GM23338 (cell line): ENCODE data around the gene TTPAL. TPM values are rescaled to one million over a fixed set of nuclear protein-coding genes. Genes with fewer than 3 reads are reported as not detected.
A peak's percentile ranks its signal among the peaks of the same experiment; 100 is the strongest.

Experiments used
- ATAC-seq: fragments of 200-7000 bp; cut with Tn5 transposase; 3 replicates; pipeline ENCODE4 v1.9.1; 2020
- DNase-seq: peaks from one replicate; pipeline ENCODE4 v3.0.0-alpha.2; 2015; ENCODE audit warnings: low spot score
- H2AFZ ChIP-seq: fragments of 200-600 bp; sonication (generic); 2 replicates; pipeline ENCODE4 v1.8.0; 2016; ENCODE audit warnings: antibody characterized with exemption, mild to moderate bottlenecking, moderate library complexity
- H3F3A ChIP-seq: fragments of 200-600 bp; sonication (generic); replicated peaks from 2 replicates; pipeline ENCODE4 v1.8.0; 2017; ENCODE audit warnings: antibody characterized with exemption, mixed run types, low read depth
- H3K27ac ChIP-seq: fragments of 200-600 bp; sonication (generic); 2 replicates; pipeline ENCODE4 v1.6.1; 2016; ENCODE audit warnings: low read depth
- H3K27me3 ChIP-seq: fragments of 200-600 bp; sonication (generic); 2 replicates; pipeline ENCODE4 v1.8.0; 2016; ENCODE audit warnings: mild to moderate bottlenecking, mixed run types, moderate library complexity; ENCODE audit not compliant: insufficient read depth
- H3K36me3 ChIP-seq: fragments of 200-600 bp; sonication (generic); 2 replicates; pipeline ENCODE4 v1.8.0; 2016; ENCODE audit warnings: mild to moderate bottlenecking; ENCODE audit not compliant: insufficient read depth
- H3K4me1 ChIP-seq: fragments of 200-600 bp; sonication (generic); 2 replicates; pipeline ENCODE4 v1.8.0; 2016; ENCODE audit warnings: mild to moderate bottlenecking, moderate library complexity; ENCODE audit not compliant: insufficient read depth
- H3K4me2 ChIP-seq: fragments of 200-600 bp; sonication (generic); 2 replicates; pipeline ENCODE4 v1.7.1; 2017; ENCODE audit warnings: mixed run types
- H3K4me3 ChIP-seq: fragments of 200-600 bp; sonication (generic); 2 replicates; pipeline ENCODE4 v1.6.1; 2016; ENCODE audit warnings: mixed run types
- H3K79me2 ChIP-seq: fragments of 200-600 bp; sonication (generic); replicated peaks from 2 replicates; pipeline ENCODE4 v1.8.0; 2017; ENCODE audit warnings: mild to moderate bottlenecking; ENCODE audit not compliant: insufficient read depth
- H3K9me2 ChIP-seq: fragments of 200-600 bp; sonication (generic); 2 replicates; pipeline ENCODE4 v1.8.0; 2017; ENCODE audit not compliant: insufficient read depth
- H4K20me1 ChIP-seq: fragments of 200-600 bp; sonication (generic); replicated peaks from 2 replicates; pipeline ENCODE4 v1.8.0; 2017; ENCODE audit warnings: mild to moderate bottlenecking; ENCODE audit not compliant: insufficient read depth
- H3K27ac Mint-ChIP-seq: 2 replicates; pipeline ENCODE4 v1.8.0; 2020; ENCODE audit warnings: inconsistent platforms, mild to moderate bottlenecking, moderate library complexity, mixed read lengths
- H3K27me3 Mint-ChIP-seq: 3 replicates; pipeline ENCODE4 v1.8.0; 2022; ENCODE audit warnings: low read depth, mild to moderate bottlenecking, moderate library complexity, mixed read lengths, inconsistent platforms; ENCODE audit not compliant: insufficient read depth, poor library complexity
- H3K36me3 Mint-ChIP-seq: 3 replicates; pipeline ENCODE4 v1.8.0; 2021; ENCODE audit warnings: low read depth, mild to moderate bottlenecking, inconsistent platforms, moderate library complexity, mixed read lengths
- H3K4me1 Mint-ChIP-seq: 3 replicates; pipeline ENCODE4 v1.8.0; 2020; ENCODE audit warnings: mild to moderate bottlenecking, inconsistent platforms, mixed read lengths
- H3K4me3 Mint-ChIP-seq: 3 replicates; pipeline ENCODE4 v1.8.0; 2021; ENCODE audit warnings: moderate library complexity, mild to moderate bottlenecking, inconsistent platforms, mixed read lengths
- H3K9me3 Mint-ChIP-seq: 3 replicates; pipeline ENCODE4 v1.8.0; 2020; ENCODE audit warnings: moderate library complexity, mild to moderate bottlenecking, inconsistent platforms, mixed read lengths
- CREB1 ChIP-seq: fragments of 250-450 bp; sonication (Bioruptor Pico); IDR thresholded peaks from 2 replicates; pipeline ENCODE4 v1.5.0; 2020; ENCODE audit warnings: low read depth, mild to moderate bottlenecking, moderate library complexity
- CTCF ChIP-seq, 2 experiments: fragments of 200-600 bp in 1 of 2; sonication (generic) in 1 of 2; conservative IDR thresholded peaks; 2 replicates each; pipeline versions ENCODE4 v1.5.1 to v1.6.1; 2016 to 2017; ENCODE audit warnings: antibody characterized with exemption in 2 of 2, low read depth in 2 of 2, mild to moderate bottlenecking in 2 of 2, moderate library complexity in 1 of 2
- ETS1 ChIP-seq: IDR thresholded peaks from 2 replicates; pipeline ENCODE4 v1.6.1; 2016; ENCODE audit warnings: antibody characterized with exemption
- EZH2 ChIP-seq: fragments of 200-600 bp; sonication (generic); IDR thresholded peaks from one replicate; pipeline ENCODE4 v1.8.0; 2017; ENCODE audit warnings: antibody characterized with exemption, mild to moderate bottlenecking, low read depth; ENCODE audit not compliant: unreplicated experiment
- EZH2phosphoT487 ChIP-seq: fragments of 200-600 bp; sonication (generic); IDR thresholded peaks from one replicate; pipeline ENCODE4 v1.8.1; 2018; ENCODE audit warnings: antibody characterized with exemption; ENCODE audit not compliant: unreplicated experiment
- JUNB ChIP-seq: IDR thresholded peaks from one replicate; pipeline ENCODE4 v1.6.1; 2016; ENCODE audit warnings: antibody characterized with exemption; ENCODE audit not compliant: unreplicated experiment
- NANOG ChIP-seq: IDR thresholded peaks from 2 replicates; pipeline ENCODE4 v1.6.1; 2016; ENCODE audit warnings: antibody characterized with exemption, borderline replicate concordance
- POLR2AphosphoS5 ChIP-seq: IDR thresholded peaks from 2 replicates; pipeline ENCODE4 v1.6.1; 2016; ENCODE audit warnings: antibody characterized with exemption, low read depth
- STAT1 ChIP-seq: IDR thresholded peaks from one replicate; pipeline ENCODE4 v1.6.1; 2016; ENCODE audit warnings: antibody characterized with exemption; ENCODE audit not compliant: unreplicated experiment
- ZNF114 ChIP-seq: fragments of 250-450 bp; sonication (Bioruptor Pico); IDR thresholded peaks from 2 replicates; pipeline ENCODE4 v1.5.0; 2020; ENCODE audit warnings: mild to moderate bottlenecking, moderate library complexity
- ZNF331 ChIP-seq: fragments of 250-450 bp; sonication (Bioruptor Pico); IDR thresholded peaks from 2 replicates; pipeline ENCODE4 v1.5.0; 2020; ENCODE audit warnings: low read depth, mild to moderate bottlenecking, moderate library complexity
- polyA plus RNA-seq: library from polyadenylated mRNA; unstranded; fragments of >200 nt; fragmentation: Nextera tagmentation; extraction: Ambion mirVana; gene quantifications from 2 replicates; pipeline ENCODE4 v1.2.1, GENCODE V29; 2016
- total RNA-seq: library from RNA; depleted of rRNA; stranded (reverse); fragments of >200 nt; shearing (Covaris generic); gene quantifications from 2 replicates; pipeline ENCODE4 v1.2.3, GENCODE V29; 2014
- TF ChIP-seq, protein P1 (sequence below): IDR thresholded peaks from one replicate; pipeline ENCODE4 v1.6.1; 2018; ENCODE audit warnings: antibody characterized with exemption; ENCODE audit not compliant: unreplicated experiment
- TF ChIP-seq, protein P2 (sequence below): fragments of 250-450 bp; sonication (Bioruptor Pico); IDR thresholded peaks from 2 replicates; pipeline ENCODE4 v1.5.0; 2020; ENCODE audit warnings: mild to moderate bottlenecking, moderate library complexity

The TTPAL gene
- total and polyA plus RNA-seq, 2 experiments from 2014 or later, result 3.7 to 10.2 TPM

- no peak for TF ChIP-seq ZNF114 (CRISPR knock-in tag)
Measured at GRCh38 chr20:44494681-44495080, 19.0 kb downstream of the TTPAL start (continued).

- peaks cover 17% of the 10 kb centered on the region for H3K36me3 ChIP-seq
- H3F3A ChIP-seq, result no peaks in the 10 kb centered on the region
- peak overlapping the region; percentile 73; the same call in 1 of the 2 replicates for H3K27ac Mint-ChIP-seq
- H3K4me3 Mint-ChIP-seq, result no peak overlapping the region
- no peak overlapping the region for H2AFZ ChIP-seq
- H3K4me1 ChIP-seq, result no peaks in the 10 kb centered on the region
- H3K4me1 Mint-ChIP-seq, result no peaks in the 10 kb centered on the region
- peaks cover 27% of the 10 kb centered on the region for H3K36me3 Mint-ChIP-seq
- H3K27me3 Mint-ChIP-seq, result no peaks in the 10 kb centered on the region
- TF ChIP-seq CTCF (conservative IDR thresholded peaks at IDR 0.05; ENCODE audit: low read depth in 2 of 2) (no peak), EZH2phosphoT487 (no peak), STAT1 (no peak), ETS1 (no peak), EZH2 (no peak), POLR2AphosphoS5 (no peak), NANOG (no peak), ZNF331 (no peak), ZNF114 (CRISPR knock-in tag) (no peak), CREB1 (CRISPR knock-in tag) (no peak), JUNB (no peak)
- TF ChIP-seq, protein P1, sequence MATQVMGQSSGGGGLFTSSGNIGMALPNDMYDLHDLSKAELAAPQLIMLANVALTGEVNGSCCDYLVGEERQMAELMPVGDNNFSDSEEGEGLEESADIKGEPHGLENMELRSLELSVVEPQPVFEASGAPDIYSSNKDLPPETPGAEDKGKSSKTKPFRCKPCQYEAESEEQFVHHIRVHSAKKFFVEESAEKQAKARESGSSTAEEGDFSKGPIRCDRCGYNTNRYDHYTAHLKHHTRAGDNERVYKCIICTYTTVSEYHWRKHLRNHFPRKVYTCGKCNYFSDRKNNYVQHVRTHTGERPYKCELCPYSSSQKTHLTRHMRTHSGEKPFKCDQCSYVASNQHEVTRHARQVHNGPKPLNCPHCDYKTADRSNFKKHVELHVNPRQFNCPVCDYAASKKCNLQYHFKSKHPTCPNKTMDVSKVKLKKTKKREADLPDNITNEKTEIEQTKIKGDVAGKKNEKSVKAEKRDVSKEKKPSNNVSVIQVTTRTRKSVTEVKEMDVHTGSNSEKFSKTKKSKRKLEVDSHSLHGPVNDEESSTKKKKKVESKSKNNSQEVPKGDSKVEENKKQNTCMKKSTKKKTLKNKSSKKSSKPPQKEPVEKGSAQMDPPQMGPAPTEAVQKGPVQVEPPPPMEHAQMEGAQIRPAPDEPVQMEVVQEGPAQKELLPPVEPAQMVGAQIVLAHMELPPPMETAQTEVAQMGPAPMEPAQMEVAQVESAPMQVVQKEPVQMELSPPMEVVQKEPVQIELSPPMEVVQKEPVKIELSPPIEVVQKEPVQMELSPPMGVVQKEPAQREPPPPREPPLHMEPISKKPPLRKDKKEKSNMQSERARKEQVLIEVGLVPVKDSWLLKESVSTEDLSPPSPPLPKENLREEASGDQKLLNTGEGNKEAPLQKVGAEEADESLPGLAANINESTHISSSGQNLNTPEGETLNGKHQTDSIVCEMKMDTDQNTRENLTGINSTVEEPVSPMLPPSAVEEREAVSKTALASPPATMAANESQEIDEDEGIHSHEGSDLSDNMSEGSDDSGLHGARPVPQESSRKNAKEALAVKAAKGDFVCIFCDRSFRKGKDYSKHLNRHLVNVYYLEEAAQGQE, result no peak
- TF ChIP-seq, protein P2, sequence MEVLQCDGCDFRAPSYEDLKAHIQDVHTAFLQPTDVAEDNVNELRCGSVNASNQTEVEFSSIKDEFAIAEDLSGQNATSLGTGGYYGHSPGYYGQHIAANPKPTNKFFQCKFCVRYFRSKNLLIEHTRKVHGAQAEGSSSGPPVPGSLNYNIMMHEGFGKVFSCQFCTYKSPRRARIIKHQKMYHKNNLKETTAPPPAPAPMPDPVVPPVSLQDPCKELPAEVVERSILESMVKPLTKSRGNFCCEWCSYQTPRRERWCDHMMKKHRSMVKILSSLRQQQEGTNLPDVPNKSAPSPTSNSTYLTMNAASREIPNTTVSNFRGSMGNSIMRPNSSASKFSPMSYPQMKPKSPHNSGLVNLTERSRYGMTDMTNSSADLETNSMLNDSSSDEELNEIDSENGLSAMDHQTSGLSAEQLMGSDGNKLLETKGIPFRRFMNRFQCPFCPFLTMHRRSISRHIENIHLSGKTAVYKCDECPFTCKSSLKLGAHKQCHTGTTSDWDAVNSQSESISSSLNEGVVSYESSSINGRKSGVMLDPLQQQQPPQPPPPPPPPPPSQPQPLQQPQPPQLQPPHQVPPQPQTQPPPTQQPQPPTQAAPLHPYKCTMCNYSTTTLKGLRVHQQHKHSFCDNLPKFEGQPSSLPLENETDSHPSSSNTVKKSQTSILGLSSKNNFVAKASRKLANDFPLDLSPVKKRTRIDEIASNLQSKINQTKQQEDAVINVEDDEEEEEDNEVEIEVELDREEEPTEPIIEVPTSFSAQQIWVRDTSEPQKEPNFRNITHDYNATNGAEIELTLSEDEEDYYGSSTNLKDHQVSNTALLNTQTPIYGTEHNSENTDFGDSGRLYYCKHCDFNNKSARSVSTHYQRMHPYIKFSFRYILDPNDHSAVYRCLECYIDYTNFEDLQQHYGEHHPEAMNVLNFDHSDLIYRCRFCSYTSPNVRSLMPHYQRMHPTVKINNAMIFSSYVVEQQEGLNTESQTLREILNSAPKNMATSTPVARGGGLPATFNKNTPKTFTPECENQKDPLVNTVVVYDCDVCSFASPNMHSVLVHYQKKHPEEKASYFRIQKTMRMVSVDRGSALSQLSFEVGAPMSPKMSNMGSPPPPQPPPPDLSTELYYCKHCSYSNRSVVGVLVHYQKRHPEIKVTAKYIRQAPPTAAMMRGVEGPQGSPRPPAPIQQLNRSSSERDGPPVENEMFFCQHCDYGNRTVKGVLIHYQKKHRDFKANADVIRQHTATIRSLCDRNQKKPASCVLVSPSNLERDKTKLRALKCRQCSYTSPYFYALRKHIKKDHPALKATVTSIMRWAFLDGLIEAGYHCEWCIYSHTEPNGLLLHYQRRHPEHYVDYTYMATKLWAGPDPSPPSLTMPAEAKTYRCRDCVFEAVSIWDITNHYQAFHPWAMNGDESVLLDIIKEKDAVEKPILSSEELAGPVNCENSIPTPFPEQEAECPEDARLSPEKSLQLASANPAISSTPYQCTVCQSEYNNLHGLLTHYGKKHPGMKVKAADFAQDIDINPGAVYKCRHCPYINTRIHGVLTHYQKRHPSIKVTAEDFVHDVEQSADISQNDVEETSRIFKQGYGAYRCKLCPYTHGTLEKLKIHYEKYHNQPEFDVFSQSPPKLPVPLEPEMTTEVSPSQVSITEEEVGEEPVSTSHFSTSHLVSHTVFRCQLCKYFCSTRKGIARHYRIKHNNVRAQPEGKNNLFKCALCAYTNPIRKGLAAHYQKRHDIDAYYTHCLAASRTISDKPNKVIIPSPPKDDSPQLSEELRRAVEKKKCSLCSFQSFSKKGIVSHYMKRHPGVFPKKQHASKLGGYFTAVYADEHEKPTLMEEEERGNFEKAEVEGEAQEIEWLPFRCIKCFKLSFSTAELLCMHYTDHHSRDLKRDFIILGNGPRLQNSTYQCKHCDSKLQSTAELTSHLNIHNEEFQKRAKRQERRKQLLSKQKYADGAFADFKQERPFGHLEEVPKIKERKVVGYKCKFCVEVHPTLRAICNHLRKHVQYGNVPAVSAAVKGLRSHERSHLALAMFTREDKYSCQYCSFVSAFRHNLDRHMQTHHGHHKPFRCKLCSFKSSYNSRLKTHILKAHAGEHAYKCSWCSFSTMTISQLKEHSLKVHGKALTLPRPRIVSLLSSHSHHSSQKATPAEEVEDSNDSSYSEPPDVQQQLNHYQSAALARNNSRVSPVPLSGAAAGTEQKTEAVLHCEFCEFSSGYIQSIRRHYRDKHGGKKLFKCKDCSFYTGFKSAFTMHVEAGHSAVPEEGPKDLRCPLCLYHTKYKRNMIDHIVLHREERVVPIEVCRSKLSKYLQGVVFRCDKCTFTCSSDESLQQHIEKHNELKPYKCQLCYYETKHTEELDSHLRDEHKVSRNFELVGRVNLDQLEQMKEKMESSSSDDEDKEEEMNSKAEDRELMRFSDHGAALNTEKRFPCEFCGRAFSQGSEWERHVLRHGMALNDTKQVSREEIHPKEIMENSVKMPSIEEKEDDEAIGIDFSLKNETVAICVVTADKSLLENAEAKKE, result no peak
- H4K20me1 ChIP-seq, result no peaks in the 10 kb centered on the region; the same call in 1 of the 2 replicates
- no peak overlapping the region for H3K4me2 ChIP-seq
- no peak overlapping the region for H3K4me3 ChIP-seq
- no peak for ATAC-seq
- H3K79me2 ChIP-seq, result no peaks in the 10 kb centered on the region
- no peak for DNase-seq
- no peaks in the 10 kb centered on the region for H3K9me3 Mint-ChIP-seq
- no peak overlapping the region for H3K27ac ChIP-seq
- H3K27me3 ChIP-seq, result no peaks in the 10 kb centered on the region
- H3K9me2 ChIP-seq, result no peaks in the 10 kb centered on the region
Measured at GRCh38 chr20:44495257-44495656, 19.6 kb downstream of the TTPAL start.
